ENCODE results near the gene MAN2B2. TPM values are rescaled to one million over a fixed set of nuclear protein-coding genes. Genes with fewer than 3 reads are reported as not detected.

MAN2B2 gene
- total and polyA plus RNA-seq, 2 donors from 2014 or later: 19.9 to 34.3 TPM

- intact Hi-C loops (cut with DNase I): no loop called here
- H3K4me3 ChIP-seq (ENCODE audit: low read length in 3 of 3): peak overlapping the region; percentile 24 to 83 (median 65)
- no peak for FAIRE-seq
- peaks cover 0 to 18% (median 12%) of the 10 kb centered on the region in 3 donors for H3K4me1 ChIP-seq (ENCODE audit: control insufficient read depth in 2 of 3, insufficient read depth in 2 of 3, low read depth in 1 of 3, low read length in 3 of 3)
- H3K36me3 ChIP-seq (ENCODE audit: control insufficient read depth in 2 of 3, insufficient read depth in 3 of 3, low read length in 3 of 3): peaks cover 0 to 6% (median under 1%) of the 10 kb centered on the region in 3 donors
- no peaks in the 10 kb centered on the region for H3K9me3 ChIP-seq (ENCODE audit: control insufficient read depth in 2 of 3, insufficient read depth in 1 of 3, low read length in 3 of 3)
- DNase-seq: no peak
- peak overlapping the region in 1 of 3 donors; percentile 82 for H3K9ac ChIP-seq (ENCODE audit: low read length in 3 of 3)
- peak overlapping the region in 1 of 2 donors; percentile 32 for H3K27ac ChIP-seq (ENCODE audit: low read depth in 2 of 2, low read length in 2 of 2)
- H3K27me3 ChIP-seq (ENCODE audit: control insufficient read depth, insufficient read depth, low read length): no peaks in the 10 kb centered on the region
- TF ChIP-seq, protein P1, sequence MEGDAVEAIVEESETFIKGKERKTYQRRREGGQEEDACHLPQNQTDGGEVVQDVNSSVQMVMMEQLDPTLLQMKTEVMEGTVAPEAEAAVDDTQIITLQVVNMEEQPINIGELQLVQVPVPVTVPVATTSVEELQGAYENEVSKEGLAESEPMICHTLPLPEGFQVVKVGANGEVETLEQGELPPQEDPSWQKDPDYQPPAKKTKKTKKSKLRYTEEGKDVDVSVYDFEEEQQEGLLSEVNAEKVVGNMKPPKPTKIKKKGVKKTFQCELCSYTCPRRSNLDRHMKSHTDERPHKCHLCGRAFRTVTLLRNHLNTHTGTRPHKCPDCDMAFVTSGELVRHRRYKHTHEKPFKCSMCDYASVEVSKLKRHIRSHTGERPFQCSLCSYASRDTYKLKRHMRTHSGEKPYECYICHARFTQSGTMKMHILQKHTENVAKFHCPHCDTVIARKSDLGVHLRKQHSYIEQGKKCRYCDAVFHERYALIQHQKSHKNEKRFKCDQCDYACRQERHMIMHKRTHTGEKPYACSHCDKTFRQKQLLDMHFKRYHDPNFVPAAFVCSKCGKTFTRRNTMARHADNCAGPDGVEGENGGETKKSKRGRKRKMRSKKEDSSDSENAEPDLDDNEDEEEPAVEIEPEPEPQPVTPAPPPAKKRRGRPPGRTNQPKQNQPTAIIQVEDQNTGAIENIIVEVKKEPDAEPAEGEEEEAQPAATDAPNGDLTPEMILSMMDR (IDR thresholded peaks at IDR 0.05; ENCODE audit: borderline replicate concordance, extremely low read depth, insufficient read depth): no peak
Observed at GRCh38 chr4:6573986-6574746, 823 bp upstream of the MAN2B2 start.

- no peak for FAIRE-seq
- Histone ChIP-seq H3K4me1 (ENCODE audit: control insufficient read depth in 2 of 3, insufficient read depth in 2 of 3, low read depth in 1 of 3, low read length in 3 of 3) (peaks cover 0 to 18% (median 12%) of the 10 kb centered on the region in 3 donors), H3K9me3 (ENCODE audit: control insufficient read depth in 2 of 3, insufficient read depth in 1 of 3, low read length in 3 of 3) (no peaks in the 10 kb centered on the region), H3K27me3 (ENCODE audit: control insufficient read depth, insufficient read depth, low read length) (no peaks in the 10 kb centered on the region), H3K27ac (ENCODE audit: low read depth in 2 of 2, low read length in 2 of 2) (peak overlapping the region in 1 of 2 donors; percentile 32), H3K4me3 (ENCODE audit: low read length in 3 of 3) (peak overlapping the region; percentile 58 to 83 (median 66)), H3K9ac (ENCODE audit: low read length in 3 of 3) (peak overlapping the region; percentile 20 to 82 (median 75)), H3K36me3 (ENCODE audit: control insufficient read depth in 2 of 3, insufficient read depth in 3 of 3, low read length in 3 of 3) (peaks cover 4 to 16% (median 8%) of the 10 kb centered on the region in 3 donors)
- TF ChIP-seq, protein P1 (IDR thresholded peaks at IDR 0.05; ENCODE audit: borderline replicate concordance, extremely low read depth, insufficient read depth): no peak
- intact Hi-C loops (cut with DNase I): no loop called here
- no peak for DNase-seq
Observed at GRCh38 chr4:6575503-6576240, 683 bp downstream of the MAN2B2 start.

DNA sequence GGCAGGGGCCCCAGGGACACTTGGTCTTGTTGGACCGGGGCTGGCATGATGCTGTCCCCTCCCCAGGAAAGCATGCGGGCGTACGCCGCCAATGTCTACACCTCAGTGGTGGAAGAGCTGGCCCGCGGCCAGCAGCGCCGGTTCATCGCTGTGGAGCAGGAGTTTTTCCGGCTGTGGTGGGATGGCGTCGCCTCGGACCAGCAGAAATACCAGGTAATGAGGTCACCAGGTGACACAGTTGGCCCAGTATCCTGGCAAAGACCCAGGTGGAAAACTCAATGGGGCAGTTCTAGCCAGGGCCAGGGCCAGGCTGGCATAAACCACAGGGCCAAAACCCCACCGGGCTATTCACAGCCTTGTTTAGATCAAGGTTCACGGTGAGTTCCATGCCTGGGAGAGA lies 1.5 kb downstream of the MAN2B2 start:
- H3K4me3 ChIP-seq (ENCODE audit: low read length in 3 of 3): no peak overlapping the region
- FAIRE-seq: no peak
- DNase-seq: peak in 1 of 5 donors; percentile 95

More for the DNA sequence above, 1.5 kb downstream of the MAN2B2 start:
- H3K9ac ChIP-seq (ENCODE audit: low read length in 3 of 3): no peak overlapping the region
- no peaks in the 10 kb centered on the region for H3K27me3 ChIP-seq (ENCODE audit: control insufficient read depth, insufficient read depth, low read length)
- intact Hi-C loops (cut with DNase I): no loop called here
- peaks cover 0 to 18% (median 12%) of the 10 kb centered on the region in 3 donors for H3K4me1 ChIP-seq (ENCODE audit: control insufficient read depth in 2 of 3, insufficient read depth in 2 of 3, low read depth in 1 of 3, low read length in 3 of 3)
- peaks cover 4 to 16% (median 8%) of the 10 kb centered on the region in 3 donors for H3K36me3 ChIP-seq (ENCODE audit: control insufficient read depth in 2 of 3, insufficient read depth in 3 of 3, low read length in 3 of 3)
- TF ChIP-seq, protein P1 (IDR thresholded peaks at IDR 0.05; ENCODE audit: borderline replicate concordance, extremely low read depth, insufficient read depth): no peak
- peak overlapping the region; percentile 38 to 43 for H3K27ac ChIP-seq (ENCODE audit: low read depth in 2 of 2, low read length in 2 of 2)
- no peaks in the 10 kb centered on the region for H3K9me3 ChIP-seq (ENCODE audit: control insufficient read depth in 2 of 3, insufficient read depth in 1 of 3, low read length in 3 of 3)

Data from kidney (tissue), 14 donors.